NCI-H2029 (cell line): ENCODE measurements around the gene PPIA.
"Not testable (repeated sequence)": the region's sequence is repeated elsewhere in the genome, so short reads cannot be mapped to it uniquely, and the experiment has no call there.

ENCODE experiments used
- DNase-seq: peaks from one replicate; lab custom pipeline; 2025; lab: John Stamatoyannopoulos, UW

Gene PPIA

DNA sequence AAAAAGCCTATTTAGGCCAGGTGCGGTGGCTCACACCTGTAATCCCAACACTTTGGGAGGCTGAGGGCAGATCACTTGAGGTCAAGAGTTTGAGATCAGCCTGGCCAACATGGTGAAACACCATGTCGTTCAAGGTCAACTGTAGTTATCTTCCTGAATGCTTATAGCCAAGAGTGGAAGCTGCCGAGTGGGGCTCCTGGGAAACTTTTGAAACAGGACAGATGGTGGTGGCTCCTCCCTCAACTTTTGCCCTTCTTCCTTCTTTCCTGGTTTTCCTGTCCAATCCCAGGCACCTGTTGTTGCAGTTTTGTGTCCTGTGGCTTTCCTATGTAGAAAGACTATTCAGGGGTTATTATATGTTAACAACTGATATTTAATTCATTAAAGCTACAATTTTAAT, 8.7 kb upstream of the PPIA start:
- no peak for DNase-seq

DNA sequence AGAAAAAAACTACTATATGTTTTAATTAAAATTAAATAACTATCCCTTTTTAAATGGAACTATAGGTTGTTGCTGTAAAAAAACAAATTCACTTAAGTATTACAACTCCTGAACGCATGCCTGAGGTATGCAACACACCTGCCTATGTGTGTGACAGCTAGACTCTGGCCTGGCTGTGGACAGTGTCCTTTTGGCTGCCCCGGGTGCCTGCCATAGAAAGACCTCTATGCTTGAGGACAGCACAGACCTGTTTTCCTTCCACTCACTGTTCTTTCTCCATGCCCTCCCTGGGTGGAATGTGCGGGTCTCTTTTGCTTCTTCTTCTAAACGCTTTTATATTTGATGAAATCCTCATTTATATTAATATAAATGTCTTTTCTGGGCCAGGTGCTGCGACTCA, 6.5 kb upstream of the PPIA start:
- no peak for DNase-seq

DNA sequence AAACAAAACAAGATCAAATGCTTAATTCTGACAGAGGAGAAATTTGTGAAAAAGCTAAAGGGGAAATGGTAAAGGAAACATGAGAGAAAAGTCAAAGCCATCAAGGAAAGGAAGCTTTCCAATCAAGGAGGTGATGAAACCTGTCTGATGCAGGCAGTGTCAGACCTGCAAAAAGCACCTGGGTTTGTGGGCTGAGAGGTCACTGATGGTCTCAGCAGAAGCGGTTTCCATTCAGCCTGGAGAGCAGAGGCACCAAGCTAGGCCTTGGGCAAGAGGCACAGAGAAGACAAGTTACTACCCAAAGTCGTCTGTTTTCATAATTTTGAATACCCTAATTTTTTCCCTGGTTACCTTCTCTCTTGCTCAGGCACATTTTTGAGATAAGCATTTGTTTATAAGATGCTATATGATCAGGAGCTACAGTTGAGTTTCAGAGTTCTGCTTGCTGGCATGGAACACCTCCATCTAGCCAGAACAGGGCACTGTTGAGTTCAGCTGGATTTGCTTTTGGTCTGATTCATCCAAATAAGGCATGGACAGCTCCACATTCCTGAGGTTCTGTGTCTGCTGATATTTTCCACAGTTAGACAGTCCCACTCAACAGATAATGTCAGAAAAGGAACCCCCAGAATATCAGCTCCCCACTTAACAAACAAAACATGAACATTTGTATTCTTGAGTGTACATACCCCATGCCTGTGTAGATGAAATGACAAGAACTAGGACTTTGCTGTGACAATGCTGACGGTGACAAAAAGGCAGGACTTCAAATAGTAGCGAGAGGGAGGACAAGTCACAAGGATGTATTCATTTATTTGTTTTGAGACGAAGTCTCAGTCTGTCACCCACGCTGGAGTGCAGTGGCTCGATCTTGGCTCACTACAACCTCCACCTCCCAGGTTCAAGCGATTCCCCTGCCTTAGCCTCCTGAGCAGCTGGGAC, 4.9 kb upstream of the PPIA start:
- DNase-seq: no peak

DNA sequence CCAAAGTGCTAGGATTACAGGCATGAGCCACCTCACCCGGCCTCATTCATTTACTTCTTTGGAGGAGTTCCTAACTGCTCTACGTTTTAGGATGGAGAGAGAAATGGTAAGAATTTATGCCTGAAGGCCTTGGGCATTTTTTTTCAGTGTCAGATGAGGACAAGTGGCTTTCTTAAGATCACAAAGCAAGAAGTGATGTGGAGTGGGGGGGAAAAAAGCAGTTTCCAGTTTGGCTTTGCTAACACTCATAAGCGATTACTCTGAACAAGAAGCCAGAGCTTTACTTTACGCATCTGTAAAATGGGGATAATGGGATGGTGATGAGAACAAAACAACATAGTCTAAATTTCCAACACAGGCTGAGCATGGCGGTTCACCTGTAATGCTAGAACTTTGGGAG, 2.6 kb upstream of the PPIA start:
- no peak for DNase-seq

GRCh38 chr7:44794331-44794730, 2.1 kb upstream of the PPIA start:
- no peak for DNase-seq

GRCh38 chr7:44796034-44796503, 412 bp upstream of the PPIA start:
- peak; percentile 77 for DNase-seq

DNA sequence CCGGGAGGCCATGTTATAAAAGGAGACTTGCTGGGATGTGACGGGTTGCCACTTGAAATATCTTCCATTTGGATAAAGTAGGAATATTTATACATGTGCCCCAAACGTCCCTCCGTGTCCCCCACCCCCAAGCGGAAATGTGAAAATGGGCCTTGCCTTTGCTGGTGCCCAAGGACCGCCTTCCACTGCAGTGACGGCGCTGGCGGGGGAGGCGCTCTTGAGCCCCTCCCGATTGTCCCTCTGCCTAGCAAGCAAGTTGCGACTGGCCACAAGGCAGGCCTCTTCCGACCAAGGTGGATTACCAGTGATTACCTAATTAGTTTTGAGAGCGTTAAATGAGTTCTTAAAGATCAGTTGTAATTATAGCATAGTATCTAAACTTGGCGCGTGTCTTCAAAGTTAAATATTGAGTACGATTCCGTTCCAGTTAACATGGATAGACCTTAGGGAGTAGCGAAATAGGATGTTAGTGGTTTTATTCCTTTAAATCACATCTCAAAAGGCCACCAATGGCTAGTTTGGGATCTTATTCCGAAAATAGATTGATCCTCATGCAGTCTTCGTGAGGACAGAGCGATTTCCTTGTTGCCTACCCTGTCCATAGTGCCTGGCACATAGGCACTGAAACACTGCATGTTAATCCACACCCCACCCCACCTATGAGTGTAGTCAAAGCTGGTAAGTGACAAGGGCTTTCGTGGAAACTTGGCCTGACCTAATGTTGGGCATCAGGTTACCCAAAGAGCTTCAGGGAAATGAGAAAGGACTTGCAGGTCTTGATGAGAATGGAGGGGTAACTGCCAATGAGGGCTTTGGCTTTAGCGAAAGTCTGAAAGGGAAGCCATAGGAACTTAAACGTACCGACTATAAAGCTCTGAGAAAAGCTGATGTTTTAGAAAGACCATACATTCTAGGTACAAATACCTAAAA, 1.1 kb downstream of the PPIA start:
- DNase-seq: peak; percentile 75

GRCh38 chr7:44798649-44799305, 2.3 kb downstream of the PPIA start:
- no peak for DNase-seq

- no peak for DNase-seq
These were observed 3.5 kb downstream of the PPIA start for GRCh38 chr7:44799939-44800338.

DNA sequence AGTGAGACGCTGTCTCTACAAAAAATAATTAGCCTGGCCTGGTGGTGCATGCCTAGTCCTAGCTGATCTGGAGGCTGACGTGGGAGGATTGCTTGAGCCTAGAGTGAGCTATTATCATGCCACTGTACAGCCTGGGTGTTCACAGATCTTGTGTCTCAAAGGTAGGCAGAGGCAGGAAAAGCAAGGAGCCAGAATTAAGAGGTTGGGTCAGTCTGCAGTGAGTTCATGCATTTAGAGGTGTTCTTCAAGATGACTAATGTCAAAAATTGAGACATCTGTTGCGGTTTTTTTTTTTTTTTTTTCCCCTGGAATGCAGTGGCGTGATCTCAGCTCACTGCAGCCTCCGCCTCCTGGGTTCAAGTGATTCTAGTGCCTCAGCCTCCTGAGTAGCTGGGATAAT, 5.4 kb downstream of the PPIA start:
- DNase-seq: no peak

- DNase-seq: no peak
These were observed 6.0 kb downstream of the PPIA start for GRCh38 chr7:44802418-44803025.

DNA sequence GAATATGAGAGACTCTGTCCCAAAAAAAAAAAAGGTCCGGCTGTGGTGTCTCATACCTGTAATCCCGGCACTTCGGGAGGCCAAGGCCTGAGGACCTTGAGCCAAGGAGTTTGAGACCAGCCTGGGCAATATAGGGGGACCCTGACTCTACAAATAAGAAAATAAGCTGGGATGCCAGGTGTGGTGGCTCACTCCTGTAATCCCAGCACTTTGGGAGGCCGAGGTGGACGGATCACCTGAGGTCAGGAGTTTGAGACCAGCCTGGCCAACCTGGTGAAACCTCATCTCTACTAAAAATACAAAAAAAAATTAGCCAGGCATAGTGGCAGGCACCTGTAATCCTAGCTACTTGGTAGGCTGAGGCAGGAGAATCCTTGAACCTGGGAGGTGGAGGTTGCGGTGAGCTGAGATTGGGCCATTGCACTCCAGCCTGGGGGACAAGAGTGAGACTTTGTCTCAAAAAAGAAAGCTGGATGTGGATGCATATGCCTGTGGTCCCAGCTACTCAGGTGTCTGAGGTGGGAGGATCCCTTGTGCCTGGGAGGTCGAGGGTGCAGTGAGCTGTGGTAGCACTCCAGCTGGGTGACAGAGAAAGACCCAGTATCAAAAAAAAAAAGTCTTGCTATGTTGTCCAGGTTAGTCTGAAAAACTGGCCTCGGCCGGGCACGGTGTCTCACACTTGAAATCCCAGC, 7.5 kb downstream of the PPIA start:
- not testable (repeated sequence) for DNase-seq

- DNase-seq: no peak
These were observed 9.5 kb downstream of the PPIA start for GRCh38 chr7:44805950-44806349.

- DNase-seq: no peak
These were observed 12.5 kb downstream of the PPIA start for GRCh38 chr7:44808914-44809393.

GRCh38 chr7:44811093-44811492, 14.6 kb downstream of the PPIA start:
- DNase-seq: no peak

DNA sequence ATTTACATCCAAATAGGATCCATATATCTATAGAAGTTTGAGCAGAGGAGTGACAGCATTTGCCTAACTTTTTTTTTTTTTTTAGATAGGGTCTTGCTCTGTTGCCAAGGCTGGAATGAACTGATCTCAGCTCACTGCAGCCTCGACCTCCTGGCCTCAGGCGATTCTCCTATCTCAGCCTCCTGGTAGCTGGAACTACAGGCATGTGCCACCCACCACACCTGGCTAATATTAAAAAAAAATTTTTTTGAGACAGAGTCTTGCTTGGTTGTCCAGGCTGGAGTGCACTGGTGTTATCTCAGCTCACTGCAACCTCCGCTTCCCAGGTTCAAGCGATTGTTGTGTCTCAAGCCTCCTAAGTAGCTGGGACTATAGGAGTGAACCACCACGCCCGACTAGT, 15.1 kb downstream of the PPIA start:
- DNase-seq: no peak

DNA sequence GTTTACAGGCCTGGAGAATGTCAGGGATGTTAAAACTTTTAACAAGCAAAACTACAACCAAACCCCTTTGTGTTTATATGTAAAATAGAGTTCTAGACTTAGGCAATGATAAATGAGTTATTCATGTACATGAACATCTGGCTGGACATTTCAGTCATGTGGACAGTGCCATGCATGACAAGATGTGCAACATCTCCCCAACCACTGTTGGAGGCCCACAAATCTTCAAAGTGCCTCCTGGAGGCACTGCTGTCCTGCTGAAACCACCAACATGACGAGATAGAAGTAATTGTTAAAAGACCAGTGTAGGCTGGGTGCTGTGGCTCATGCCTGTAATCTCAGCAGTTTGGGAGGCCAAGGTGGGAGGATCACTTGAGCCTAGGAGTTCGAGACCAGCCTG, 18.4 kb downstream of the PPIA start:
- DNase-seq: no peak

DNA sequence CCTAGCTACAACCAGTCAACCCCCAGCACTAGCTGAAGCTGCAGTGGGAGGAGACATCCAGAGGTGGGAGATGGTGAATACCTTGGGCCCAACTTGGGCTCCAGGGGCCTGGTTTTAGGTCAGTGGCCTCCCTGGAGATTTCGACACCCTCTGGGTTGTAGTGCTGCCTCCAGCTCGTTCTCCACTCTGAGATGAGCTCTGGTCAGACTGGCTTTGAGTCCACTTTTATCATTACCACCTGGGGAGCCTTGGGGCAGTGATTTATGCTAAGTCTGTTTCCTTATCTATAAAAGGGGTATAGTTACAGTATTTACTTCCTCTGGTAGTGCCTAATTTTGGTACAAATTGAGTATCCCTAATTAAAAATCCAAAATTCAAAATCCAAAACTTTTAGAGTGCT, 22.8 kb downstream of the PPIA start:
- no peak for DNase-seq

- no peak for DNase-seq
These were observed 26.8 kb downstream of the PPIA start for GRCh38 chr7:44823255-44823781.

GRCh38 chr7:44824894-44825526, 28.5 kb downstream of the PPIA start:
- no peak for DNase-seq
